ENCODE results near the gene MATCAP1.

MATCAP1 gene

DNA sequence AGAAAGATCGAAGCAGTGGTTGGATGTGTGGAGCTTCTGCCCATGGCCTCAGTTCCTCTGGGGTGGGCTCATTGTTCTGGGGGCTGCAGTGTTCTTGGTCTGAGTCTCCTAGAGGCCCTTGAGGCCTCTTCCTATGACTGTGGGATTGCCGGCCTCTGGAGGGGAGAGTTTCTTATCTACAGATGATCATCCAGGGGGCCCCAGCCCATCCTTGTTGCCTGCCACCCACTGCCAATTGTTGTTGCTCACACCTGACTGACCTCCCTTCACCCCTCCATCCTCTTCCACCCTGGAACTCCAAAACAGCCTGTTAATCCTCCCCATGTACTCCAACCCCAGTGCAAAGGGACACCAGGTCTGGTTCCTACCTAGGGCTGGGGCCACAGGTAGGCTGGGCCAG, 38.8 kb downstream of the MATCAP1 start:
- DNase-seq (ENCODE audit: low read depth): no peak
- TF ChIP-seq, protein P1, sequence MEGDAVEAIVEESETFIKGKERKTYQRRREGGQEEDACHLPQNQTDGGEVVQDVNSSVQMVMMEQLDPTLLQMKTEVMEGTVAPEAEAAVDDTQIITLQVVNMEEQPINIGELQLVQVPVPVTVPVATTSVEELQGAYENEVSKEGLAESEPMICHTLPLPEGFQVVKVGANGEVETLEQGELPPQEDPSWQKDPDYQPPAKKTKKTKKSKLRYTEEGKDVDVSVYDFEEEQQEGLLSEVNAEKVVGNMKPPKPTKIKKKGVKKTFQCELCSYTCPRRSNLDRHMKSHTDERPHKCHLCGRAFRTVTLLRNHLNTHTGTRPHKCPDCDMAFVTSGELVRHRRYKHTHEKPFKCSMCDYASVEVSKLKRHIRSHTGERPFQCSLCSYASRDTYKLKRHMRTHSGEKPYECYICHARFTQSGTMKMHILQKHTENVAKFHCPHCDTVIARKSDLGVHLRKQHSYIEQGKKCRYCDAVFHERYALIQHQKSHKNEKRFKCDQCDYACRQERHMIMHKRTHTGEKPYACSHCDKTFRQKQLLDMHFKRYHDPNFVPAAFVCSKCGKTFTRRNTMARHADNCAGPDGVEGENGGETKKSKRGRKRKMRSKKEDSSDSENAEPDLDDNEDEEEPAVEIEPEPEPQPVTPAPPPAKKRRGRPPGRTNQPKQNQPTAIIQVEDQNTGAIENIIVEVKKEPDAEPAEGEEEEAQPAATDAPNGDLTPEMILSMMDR (IDR thresholded peaks at IDR 0.05; ENCODE audit: insufficient read depth, low read depth, low read length, missing control alignments): no peak
- no peak overlapping the region for H3K4me3 ChIP-seq (ENCODE audit: low read depth, low read length)

DNA sequence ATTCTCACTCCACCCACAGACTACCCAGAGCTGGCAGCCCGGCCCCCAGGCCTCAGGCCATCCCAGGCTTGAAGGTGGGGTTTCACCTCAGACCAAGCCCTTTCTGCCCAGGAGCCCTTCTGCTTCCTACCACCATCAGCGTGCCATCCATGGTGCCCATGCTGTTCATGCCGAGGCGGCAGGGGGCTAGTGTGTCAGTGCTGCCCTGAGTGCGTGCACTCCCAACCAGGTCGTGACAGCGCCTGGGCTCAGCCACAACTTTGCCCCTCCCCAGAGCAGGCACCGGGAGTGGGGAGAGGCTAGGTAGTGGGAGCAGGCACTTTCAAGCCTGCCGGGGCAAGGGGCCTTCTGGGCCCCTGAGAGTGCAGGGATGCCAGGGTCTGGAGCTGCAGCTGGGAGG, 41.4 kb downstream of the MATCAP1 start:
- no peak for DNase-seq (ENCODE audit: low read depth)
- no peak overlapping the region for H3K4me3 ChIP-seq (ENCODE audit: low read depth, low read length)
- TF ChIP-seq, protein P1 (IDR thresholded peaks at IDR 0.05; ENCODE audit: insufficient read depth, low read depth, low read length, missing control alignments): no peak

DNA sequence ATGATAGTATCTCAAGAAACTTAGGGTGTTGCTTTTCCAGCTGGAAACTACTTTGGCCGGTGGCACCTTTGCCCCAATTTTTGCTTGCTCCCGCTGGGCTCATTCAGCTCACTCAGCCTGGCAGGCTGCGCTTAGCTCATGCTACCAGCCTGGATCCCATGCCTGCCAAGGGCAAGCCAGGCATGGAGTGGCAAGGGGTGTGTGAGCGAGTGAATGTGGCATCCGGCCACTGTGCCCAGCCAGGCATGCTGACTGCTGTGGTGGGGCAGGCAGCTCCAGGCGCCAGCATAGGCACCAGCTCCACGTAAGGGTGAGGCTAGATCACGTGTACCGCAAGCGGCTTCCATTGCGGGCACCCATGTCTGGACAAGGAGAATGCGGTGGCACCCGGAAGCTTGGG, 42.4 kb downstream of the MATCAP1 start:
- DNase-seq (ENCODE audit: low read depth): no peak
- no peak overlapping the region for H3K4me3 ChIP-seq (ENCODE audit: low read depth, low read length)
- TF ChIP-seq, protein P1 (IDR thresholded peaks at IDR 0.05; ENCODE audit: insufficient read depth, low read depth, low read length, missing control alignments): no peak

DNA sequence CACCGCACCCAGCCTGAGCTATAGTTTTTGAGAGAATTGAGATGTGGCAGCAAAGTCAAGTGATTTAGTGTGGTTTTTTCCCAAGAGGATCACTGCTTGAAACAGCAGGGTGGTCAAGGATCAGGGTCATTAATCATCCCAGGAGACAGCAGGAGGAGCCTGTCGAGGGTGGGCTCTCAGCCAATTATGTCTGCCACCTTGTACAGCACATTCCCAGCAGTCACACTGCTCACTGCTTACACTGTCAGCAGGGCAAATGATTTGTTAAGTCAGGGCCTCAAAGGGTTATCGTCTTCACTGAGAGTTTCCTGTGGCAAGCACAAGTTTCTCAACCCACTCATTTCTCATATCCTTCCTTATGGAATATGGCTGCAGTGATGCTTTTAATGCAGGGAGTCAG, 46.2 kb downstream of the MATCAP1 start:
- H3K4me3 ChIP-seq (ENCODE audit: low read depth, low read length): no peak overlapping the region
- no peak for DNase-seq (ENCODE audit: low read depth)
- TF ChIP-seq, protein P1 (IDR thresholded peaks at IDR 0.05; ENCODE audit: insufficient read depth, low read depth, low read length, missing control alignments): no peak

DNA sequence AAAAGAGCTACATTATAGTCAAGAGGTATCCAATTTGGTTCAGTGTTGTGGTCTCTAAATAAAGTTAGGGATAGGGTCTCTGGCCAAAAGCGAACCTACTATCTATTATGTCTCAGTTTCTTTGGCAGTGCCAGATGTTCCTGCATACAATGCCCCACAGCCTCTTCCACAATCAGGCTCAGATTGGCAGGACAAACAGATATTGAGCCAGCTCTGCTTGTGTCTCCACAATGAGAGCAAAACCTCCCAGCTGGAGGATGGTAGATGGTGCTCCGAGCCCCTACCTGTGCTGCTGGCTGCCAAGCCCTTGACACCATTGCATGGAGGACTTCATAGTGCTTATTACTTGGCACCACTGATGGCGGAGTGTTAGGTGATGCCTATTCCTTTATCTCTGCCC, 54.3 kb downstream of the MATCAP1 start:
- no peak overlapping the region for H3K4me3 ChIP-seq (ENCODE audit: low read depth, low read length)
- no peak for DNase-seq (ENCODE audit: low read depth)
- TF ChIP-seq, protein P1 (IDR thresholded peaks at IDR 0.05; ENCODE audit: insufficient read depth, low read depth, low read length, missing control alignments): no peak

DNA sequence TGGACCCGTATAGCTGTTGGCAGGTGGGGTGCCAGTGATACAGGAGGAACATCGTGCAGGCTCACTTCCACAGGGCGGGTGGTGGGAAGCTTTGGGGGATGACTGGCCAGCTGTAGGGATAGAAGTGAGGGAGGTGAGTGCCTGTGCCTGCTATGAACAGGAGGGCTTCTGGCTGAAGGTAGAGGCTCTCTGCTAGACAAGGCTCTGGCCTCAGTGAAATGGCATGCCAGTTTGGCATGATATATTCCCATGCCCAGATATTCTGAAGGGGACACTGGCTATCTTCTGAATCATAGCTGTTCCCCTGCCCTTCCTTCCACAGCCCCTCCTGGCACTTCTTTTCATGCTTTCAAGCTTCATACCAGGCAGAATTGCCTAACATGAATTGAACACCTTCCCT, 54.9 kb downstream of the MATCAP1 start:
- no peak for DNase-seq (ENCODE audit: low read depth)
- TF ChIP-seq, protein P1 (IDR thresholded peaks at IDR 0.05; ENCODE audit: insufficient read depth, low read depth, low read length, missing control alignments): no peak
- no peak overlapping the region for H3K4me3 ChIP-seq (ENCODE audit: low read depth, low read length)

DNA sequence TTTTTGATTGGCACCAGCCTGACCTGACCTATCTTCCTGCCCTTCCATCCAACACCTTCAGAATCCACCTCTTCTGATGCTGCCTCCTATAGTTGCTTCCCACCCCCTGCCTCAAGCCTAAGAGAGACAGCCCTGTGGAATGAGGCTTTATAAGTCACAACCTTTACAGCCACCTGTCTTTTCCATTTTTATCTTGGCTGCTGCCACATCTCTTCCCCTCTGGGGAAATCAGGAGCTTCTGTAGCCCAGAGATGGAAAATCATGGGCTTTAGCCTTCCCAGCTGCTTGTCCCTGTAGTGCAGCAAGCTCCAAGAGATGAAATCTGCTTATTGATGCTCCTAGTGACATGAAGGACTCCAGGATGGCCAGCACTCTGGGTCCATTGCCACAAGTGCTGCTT, 55.3 kb downstream of the MATCAP1 start:
- TF ChIP-seq, protein P1 (IDR thresholded peaks at IDR 0.05; ENCODE audit: insufficient read depth, low read depth, low read length, missing control alignments): no peak
- no peak for DNase-seq (ENCODE audit: low read depth)
- H3K4me3 ChIP-seq (ENCODE audit: low read depth, low read length): no peak overlapping the region
